Globus pallidus (tissue), 1 donor: Measurements from ENCODE around the gene RPS26.
"Not testable (repeated sequence)": the region's sequence is repeated elsewhere in the genome, so short reads cannot be mapped to it uniquely, and the experiment has no call there.

ENCODE experiments used
- DNase-seq: peaks from one replicate; pipeline ENCODE4 v3.0.0-alpha.2; 2015; ENCODE audit warnings: low spot score

RPS26 gene

GRCh38 chr12:56041552-56042429, at the start of gene RPS26:
Gene RPS26 (plus strand): TSS chr12:56041918. CDS start chr12:56042167, 249 bp downstream.
- DNase-seq, result peak; percentile 97

- DNase-seq, result no peak
Observed at GRCh38 chr12:55993230-55993853, 48.4 kb upstream of the RPS26 start.

DNA sequence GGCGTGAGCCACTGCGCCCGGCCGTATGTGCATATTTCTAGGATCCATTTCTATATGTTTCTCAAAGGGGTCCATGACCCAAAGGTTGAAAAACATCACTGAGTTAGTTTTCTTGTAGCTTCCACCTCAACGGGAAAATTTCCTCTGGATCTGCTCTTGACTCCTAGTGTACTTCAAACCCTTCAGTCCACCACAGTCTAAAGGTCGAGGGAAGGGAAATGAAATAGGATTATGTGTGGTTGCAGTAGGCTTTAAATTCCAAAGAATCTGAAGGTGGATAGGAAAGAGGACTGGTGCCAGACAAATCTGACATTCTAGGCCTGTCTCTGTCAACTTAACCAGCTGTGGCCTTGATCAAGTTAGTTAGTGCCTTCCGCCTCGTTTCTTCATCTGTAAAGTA, 46.4 kb upstream of the RPS26 start:
- no peak for DNase-seq

- peak; percentile 61 for DNase-seq
Observed at GRCh38 chr12:55996201-55996714, 45.5 kb upstream of the RPS26 start.

- peak; percentile 98 for DNase-seq
Observed at GRCh38 chr12:55996715-55997534, 44.8 kb upstream of the RPS26 start, which contains the start of gene SUOX. Gene SUOX (plus strand): TSS chr12:55997276. CDS start chr12:56002222, 4,946 bp downstream.

- no peak for DNase-seq
Observed at GRCh38 chr12:55997535-55997859, 44.2 kb upstream of the RPS26 start.

DNA sequence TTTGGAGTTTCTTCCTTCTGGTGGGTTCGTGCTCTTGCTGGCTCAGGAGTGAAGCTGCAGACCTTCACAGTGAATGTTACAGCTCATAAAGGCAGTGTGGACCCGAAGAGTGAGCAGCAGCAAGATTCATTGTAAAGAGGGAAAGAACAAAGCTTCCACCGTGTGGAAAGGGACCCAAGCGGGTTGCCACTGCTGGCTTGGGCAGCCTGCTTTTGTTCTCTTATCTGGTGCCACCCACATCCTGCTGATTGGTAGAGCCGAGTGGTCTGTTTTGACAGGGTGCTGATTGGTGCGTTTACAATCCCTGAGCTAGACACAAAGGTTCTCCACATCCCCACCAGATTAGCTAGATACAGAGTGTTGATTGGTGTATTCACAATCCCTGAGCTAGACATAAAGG, 42.2 kb upstream of the RPS26 start:
- DNase-seq, result not testable (repeated sequence)

DNA sequence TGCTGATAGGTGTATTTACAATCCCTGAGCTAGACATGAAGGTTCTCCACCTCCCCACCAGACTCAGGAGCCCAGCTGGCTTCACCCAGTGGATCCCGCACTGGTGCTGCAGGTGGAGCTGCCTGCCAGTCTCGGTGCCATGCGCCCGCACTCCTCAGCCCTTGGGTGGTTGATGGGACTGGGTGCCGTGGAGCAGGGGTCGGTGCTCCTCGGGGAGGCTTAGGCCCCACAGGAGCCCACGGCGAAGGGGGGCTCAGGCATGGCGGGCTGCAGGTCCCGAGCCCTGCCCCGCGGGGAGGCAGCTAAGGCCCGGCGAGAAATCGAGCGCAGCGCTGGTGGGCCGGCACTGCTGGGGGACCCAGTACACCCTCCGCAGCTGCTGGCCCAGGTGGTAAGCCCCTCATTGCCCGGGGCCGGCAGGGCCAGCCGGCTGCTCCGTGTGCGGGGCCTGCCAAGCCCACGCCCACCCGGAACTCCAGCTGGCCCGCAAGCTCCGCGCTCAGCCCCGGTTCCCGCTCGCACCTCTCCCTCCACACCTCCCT, 41.6 kb upstream of the RPS26 start:
- not testable (repeated sequence) for DNase-seq

DNA sequence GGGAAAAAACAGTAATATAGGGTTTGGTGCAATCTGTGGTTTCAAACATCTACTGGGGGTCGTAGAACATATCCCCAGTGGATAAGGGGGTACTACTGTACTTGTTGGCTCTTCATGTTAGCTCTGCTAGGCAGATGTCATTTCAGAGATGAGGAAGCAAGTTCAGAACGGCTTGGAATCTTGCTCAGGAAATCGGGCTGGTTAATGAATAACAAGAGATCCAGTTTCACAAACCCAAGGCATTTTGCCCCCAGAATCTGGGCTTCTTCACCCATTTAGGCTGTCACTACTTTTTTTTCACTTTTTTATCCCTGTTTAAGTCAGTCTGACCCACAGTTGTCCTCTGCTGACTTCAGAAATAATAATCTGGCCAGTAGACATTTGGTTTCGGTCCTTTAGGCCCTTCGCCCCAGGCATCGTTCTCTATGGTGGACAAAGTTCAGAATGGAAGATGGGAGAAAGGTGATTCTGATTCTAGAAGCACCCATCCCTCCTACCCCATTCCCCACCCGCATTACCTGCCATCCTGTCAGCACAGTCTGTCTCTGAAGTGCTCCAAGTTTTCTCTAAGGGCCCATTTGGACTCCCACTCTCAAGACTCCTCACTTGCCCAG, 40.1 kb upstream of the RPS26 start:
- no peak for DNase-seq

DNA sequence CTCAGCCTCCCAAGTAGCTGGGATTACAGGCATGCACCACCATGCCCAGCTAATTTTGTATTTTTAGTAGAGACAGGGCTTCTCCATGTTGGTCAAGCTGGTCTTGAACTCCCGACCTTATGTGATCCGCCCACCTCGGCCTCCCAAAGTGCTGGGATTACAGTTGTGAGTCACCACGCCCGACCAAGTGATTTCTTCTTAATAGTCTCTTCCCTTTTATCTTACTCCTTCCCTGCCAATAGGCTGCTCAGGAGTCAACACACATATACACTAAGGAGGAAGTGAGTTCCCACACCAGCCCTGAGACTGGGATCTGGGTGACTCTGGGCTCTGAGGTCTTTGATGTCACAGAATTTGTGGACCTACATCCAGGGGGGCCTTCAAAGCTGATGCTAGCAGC, 38.3 kb upstream of the RPS26 start:
- not testable (repeated sequence) for DNase-seq

DNA sequence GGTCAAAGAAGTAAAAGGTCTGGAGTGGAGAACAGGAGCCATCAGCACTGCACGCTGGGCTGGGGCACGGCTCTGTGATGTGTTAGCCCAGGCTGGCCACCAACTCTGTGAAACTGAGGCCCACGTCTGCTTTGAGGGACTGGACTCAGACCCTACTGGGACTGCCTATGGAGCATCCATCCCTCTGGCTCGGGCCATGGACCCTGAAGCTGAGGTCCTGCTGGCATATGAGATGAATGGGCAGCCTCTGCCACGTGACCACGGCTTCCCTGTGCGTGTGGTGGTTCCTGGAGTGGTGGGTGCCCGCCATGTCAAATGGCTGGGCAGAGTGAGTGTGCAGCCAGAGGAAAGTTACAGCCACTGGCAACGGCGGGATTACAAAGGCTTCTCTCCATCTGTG, 37.5 kb upstream of the RPS26 start:
- no peak for DNase-seq

DNA sequence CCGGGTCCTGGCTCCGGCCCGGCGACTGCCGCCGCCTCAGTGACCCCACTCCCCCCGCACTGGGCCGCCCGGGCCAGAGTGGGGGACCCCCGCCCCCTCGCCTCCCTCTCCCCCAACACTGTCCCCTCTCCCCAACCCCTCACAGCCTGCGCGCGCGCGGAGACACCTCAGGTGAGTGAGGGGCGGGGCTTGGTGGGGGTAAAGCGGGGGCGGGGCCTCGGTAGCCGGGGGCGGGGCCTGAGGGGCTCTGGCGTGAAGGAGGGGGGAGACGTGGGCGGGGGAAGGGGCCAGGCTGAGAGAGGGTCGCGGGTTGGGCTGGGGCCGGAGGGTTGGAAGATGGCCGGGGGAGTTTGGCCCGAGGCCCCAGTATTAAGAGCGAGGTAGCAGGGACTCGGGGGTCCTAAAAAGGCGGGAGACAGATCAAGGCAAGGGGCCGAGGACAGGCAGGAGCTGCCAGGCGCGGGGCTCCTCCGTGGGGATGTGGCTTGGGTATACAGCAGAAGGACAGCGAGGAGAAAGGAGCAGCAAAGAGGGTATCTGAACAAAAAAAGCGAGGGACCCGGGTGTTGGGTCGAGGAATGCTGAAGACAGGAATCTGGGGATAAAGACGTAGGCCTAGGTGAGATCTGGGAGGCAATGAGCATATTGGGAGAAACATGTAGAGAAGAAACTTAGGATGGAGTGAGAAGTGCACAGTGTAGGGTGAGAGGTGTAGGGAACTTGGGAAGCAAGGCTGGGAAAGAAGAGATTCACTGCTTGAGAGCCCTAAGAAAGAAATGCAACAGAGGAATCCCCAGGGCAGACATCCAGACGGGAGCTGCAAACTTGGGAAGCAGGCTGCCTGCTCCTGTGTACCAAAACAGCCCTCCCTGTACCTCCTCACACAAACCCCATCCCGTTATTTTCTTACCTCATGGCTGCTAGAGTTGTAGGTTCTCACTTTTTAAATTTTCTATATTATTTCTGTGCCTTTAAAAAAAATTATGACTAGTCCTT, 33.9 kb upstream of the RPS26 start:
- peak; percentile 26 for DNase-seq

DNA sequence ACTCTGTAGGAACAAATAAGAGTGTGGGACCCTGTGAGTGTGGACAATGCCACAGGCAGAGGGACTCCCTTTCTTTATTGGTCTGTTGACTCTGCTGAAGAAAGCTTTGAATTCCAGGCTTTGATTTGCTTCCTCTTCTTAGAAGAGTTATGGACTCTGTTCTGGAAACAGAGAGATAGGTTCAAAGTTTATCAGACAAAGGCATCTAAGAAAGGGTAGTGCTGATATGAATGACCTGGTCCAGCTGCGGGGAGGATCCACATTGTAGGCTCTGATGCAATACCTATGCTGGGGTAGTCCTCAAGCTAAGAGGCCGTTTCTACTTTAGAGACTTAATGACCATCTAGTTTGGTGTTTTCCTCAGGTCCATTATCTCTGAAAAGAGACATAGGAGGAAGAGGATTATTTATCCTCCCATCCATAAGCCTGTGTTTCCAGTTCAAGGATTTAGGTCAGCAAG, 31.6 kb upstream of the RPS26 start:
- no peak for DNase-seq

- no peak for DNase-seq
Observed at GRCh38 chr12:56011509-56012090, 30.1 kb upstream of the RPS26 start.

DNA sequence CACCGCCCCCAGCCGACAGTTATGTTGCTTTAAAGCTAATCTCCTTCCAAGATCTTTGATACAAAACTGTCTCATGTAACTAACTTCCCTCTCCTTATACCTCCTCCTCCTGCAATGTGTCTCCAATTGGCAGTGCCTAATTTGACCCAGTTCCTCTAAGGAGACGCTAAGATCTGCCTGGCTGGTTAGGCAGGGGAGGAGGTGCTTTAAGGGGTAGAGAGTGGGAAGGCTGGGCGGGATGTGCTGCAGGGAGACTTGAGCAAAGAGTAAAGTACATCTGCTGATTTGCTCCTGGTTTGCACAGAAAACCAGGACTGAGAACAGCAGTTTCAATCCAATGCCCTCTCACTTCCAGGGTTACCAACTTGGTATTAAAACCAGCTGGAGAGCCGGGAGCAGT, 28.2 kb upstream of the RPS26 start:
- no peak for DNase-seq

DNA sequence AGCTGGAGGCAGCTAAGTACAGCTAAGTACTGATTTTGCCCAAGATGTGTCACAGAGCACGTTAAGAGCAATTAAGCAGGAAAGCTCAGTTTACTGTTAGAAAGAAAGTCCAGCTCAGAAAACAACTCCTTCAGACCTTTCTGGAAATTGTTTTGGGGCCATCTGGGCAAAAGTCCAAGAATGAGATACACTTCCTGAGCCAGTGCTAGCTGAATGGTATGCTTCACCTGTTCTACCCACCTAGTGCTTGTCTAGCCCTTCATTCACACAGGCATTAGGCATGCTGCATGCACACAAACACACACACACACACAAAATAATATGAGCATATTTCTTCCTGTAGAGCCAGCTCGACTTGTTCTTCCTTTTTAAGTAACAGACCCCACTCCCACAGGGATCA, 27.5 kb upstream of the RPS26 start:
- DNase-seq, result no peak

GRCh38 chr12:56017181-56017580, 24.5 kb upstream of the RPS26 start:
- DNase-seq, result no peak

- DNase-seq, result no peak
Observed at GRCh38 chr12:56018356-56018755, 23.4 kb upstream of the RPS26 start.

GRCh38 chr12:56020423-56021184, 21.1 kb upstream of the RPS26 start, which contains the start of gene IKZF4:
Gene IKZF4 (plus strand): TSS chr12:56021043. CDS start chr12:56021494, 451 bp downstream.
- peak; percentile 26 for DNase-seq
